NB4 (cell line): ENCODE data around the gene SLC35B2.
A peak's percentile ranks its signal among the peaks of the same experiment; 100 is the strongest.

Experiments used
- DNase-seq: peaks from one replicate; pipeline ENCODE4 v3.0.0; 2010; ENCODE audit warnings: low read depth
- H3K4me3 ChIP-seq: one replicate; pipeline ENCODE4 v1.5.1; 2011; ENCODE audit warnings: mild to moderate bottlenecking, low read depth, low read length, moderate library complexity
- MYC ChIP-seq: IDR thresholded peaks from 2 replicates; pipeline ENCODE4 v1.6.1; 2011; ENCODE audit warnings: low read depth, low read length
- POLR2A ChIP-seq: IDR thresholded peaks from 2 replicates; pipeline ENCODE4 v1.6.1; 2011; ENCODE audit warnings: mild to moderate bottlenecking; ENCODE audit not compliant: insufficient read length; ENCODE audit errors: extremely low read depth
- TF ChIP-seq, protein P1 (sequence below): IDR thresholded peaks from one replicate; pipeline ENCODE4 v1.5.1; 2012; ENCODE audit warnings: low read depth, low read length
- TF ChIP-seq, protein P2 (sequence below): IDR thresholded peaks from 2 replicates; pipeline ENCODE4 v1.6.1; 2011; ENCODE audit warnings: low read depth, low read length

SLC35B2 gene

DNA sequence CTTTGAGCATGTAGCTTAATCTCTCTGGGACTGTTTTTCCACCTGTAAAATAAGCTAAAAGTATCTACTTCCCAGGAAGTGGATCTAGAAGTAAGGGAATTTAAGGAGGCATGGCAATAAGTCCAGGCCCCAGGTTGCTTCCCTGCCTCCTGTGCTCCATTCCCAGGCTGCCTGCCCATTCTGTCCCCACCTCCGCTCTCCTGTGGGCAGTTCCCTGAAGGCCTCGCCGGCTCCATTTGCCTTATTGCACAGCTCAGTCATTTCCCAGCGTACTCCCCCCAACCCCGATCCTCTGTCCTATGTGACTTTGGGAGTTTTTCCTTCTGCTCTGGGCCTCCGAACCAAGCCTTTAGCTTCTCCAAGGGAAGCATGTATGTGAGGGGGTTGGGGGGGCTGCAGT lies 29.3 kb downstream of the SLC35B2 start:
- no peak overlapping the region for H3K4me3 ChIP-seq
- no peak for DNase-seq
- TF ChIP-seq MYC, result no peak
- TF ChIP-seq, protein P1, sequence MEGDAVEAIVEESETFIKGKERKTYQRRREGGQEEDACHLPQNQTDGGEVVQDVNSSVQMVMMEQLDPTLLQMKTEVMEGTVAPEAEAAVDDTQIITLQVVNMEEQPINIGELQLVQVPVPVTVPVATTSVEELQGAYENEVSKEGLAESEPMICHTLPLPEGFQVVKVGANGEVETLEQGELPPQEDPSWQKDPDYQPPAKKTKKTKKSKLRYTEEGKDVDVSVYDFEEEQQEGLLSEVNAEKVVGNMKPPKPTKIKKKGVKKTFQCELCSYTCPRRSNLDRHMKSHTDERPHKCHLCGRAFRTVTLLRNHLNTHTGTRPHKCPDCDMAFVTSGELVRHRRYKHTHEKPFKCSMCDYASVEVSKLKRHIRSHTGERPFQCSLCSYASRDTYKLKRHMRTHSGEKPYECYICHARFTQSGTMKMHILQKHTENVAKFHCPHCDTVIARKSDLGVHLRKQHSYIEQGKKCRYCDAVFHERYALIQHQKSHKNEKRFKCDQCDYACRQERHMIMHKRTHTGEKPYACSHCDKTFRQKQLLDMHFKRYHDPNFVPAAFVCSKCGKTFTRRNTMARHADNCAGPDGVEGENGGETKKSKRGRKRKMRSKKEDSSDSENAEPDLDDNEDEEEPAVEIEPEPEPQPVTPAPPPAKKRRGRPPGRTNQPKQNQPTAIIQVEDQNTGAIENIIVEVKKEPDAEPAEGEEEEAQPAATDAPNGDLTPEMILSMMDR, result no peak
- TF ChIP-seq POLR2A, result no peak
- TF ChIP-seq, protein P2, sequence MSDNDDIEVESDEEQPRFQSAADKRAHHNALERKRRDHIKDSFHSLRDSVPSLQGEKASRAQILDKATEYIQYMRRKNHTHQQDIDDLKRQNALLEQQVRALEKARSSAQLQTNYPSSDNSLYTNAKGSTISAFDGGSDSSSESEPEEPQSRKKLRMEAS, result no peak

DNA sequence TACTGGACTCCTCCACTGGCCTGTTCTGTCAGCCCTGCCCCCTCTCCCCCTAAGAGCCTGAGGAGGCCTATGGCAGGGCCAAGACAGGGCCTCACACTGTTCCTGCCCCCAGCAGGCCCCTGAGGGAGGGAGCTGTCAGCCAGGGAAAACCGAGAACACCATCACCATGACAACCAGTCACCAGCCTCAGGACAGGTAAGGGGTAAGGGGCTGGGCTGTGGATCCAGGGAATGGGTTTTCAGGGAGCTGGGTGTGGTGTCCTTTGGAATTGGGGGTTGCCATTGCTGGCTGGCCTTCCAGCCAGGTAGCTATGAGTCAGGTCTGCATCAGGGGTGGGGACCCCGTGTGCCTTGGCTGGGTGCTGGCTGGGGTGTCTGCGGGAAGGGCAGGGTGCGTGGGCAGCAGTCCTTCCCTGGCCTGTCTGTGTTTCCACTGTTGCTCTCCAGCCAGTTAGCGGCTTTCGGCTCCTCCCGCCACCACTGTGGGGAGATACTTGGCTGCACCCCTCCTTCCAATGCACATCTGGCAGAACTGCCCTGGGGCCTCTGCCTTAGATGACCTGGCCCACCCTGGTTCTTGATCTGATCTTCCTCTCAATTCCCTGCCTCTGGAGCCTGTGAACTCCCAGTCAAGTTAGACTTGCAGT lies 30.1 kb downstream of the SLC35B2 start:
- no peak for DNase-seq
- H3K4me3 ChIP-seq, result no peak overlapping the region

DNA sequence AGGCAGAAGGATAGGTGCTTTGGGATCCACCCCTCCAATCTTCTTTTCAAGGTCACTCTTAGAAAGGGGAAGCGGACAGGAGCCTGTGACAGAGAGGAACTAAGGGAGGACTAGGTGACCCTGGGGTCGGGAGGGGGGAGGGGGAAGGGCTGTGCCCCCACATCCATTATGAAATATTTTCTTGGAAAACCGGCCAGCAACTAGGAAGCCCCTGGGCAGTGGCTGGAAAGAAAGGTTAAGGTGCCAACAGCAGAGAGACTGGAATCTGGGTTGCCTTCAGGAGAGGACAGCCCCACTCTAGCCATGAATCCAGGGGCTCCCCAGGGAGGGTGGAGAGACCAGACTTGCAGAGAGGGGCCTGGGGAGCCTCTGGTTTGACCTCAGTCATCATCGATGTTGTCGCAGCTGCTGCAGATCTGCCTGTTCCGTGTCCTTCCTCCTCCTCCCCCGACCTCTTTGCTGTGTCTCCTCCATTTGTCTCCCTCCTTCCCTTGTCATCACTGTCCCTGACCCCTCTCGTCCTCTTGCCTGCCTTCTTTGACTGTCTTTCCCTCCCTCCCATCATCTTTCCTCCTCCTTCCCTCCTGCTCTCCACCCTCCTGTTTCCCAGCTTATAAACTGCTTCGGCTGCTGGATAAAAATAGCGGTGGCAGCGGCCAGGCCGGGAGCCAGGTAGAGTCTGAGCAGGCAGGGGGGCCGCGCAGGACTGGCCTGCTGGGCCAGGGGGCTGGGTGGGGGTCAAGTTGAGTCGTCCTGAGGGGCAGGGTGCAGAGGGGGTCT lies 30.8 kb downstream of the SLC35B2 start:
- peak overlapping the region; percentile 44 for H3K4me3 ChIP-seq
- TF ChIP-seq, protein P2, result no peak
- TF ChIP-seq POLR2A (no peak), MYC (no peak)
- TF ChIP-seq, protein P1, result no peak
- peak; percentile 77 for DNase-seq

More for the DNA sequence above, 30.1 kb downstream of the SLC35B2 start:
- TF ChIP-seq, protein P2, result no peak

DNA sequence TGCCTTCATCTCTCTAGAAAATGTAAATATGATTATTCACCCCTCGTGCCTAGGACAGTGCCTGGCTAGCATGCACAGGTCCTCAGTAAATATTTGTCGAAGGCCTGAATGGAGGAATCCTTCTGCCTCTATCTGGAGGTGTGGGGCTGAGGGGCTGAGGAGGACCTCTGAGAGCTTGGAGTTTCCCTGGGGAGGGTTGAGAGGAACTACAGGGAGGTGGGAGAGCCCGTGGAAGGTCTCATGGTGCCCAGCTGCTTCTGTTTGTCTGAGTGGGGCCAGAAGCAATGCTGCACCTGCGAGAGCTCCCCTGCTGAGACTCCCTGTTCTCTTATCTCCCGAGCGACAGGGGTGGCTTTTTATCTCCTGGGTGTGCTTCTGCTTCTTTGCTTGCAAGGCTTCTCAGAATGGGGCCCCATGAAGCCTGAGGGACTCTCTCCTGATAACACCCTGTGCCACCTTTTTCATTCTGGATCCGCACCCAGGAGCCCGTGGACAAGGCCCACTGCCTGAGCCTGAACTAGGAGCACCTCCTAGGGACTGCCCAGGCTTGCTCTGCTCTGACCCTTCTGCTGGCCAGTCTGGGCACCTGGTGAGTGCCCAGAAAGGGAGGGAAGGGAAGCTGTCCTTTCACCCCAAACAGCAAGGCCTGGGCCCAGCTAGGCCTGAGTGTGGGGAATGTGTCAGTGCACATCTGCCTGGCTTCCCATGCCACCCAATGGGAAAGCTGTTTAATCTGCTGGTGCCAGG lies 31.6 kb downstream of the SLC35B2 start:
- DNase-seq, result peak; percentile 75
- TF ChIP-seq, protein P2, result no peak
- TF ChIP-seq, protein P1, result no peak
- TF ChIP-seq POLR2A (no peak), MYC (no peak)
- H3K4me3 ChIP-seq, result peak overlapping the region; percentile 44

DNA sequence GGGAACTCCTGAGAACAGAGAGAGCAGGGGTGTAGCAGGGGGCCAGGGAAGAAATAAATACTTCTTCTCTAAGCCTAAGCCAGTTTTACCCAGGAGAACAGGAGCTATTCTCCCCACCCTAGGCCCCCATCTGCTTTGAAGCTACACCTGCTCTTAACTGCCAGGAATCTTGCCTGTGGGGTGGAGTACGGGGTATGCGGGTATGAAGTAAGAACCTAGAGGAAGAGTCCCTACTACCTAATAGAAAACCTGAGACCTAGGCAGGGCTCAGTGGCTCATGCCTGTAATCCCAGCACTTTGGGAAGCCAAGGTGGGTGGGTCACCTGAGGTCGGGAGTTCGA lies 32.4 kb downstream of the SLC35B2 start:
- TF ChIP-seq POLR2A, result no peak
- TF ChIP-seq, protein P1, result no peak
- no peak for TF ChIP-seq MYC
- TF ChIP-seq, protein P2, result no peak
- no peak for DNase-seq
- H3K4me3 ChIP-seq, result peak overlapping the region; percentile 94
